Measurements from ENCODE around the gene MGME1. TPM values are rescaled to one million over a fixed set of nuclear protein-coding genes. Genes with fewer than 3 reads are reported as not detected.

MGME1 gene
- total and polyA plus RNA-seq, 2 of the 13 experiments (the other 11 are each of a cell fraction or from before 2014, with no cell fraction given) = 36.7 to 66.6 TPM

DNA sequence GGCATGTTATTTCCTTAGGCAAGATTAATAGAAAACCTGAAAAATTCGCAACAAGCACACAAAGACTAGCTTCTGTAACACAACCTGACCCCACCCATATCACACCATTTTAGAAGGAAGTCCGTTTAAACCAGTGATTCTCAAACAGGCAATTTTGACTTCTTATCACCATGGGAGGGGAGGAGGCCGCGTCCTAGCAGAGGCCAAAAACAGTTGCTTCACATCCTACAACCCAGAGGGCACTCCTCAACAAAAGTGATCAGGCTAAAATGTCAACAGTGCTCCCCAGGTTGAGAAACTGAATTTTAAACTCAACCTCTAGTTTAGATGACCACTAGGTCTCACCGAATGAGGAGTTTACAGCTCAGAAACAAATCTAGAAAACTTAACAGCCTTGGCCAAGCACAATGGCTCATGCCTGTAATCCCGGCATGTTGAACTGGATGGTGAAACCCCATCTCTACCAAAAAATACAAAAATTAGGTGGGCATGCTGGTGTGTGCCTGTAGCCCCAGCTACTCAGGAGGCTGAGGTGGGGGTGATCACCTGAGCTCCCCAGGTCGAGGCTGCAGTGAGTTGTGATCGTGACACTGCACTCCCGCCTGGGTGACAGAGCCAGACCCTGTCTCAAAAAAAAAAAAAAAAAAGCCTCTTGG lies 3.6 kb upstream of the MGME1 start (continued):
- TF ChIP-seq, protein P1, sequence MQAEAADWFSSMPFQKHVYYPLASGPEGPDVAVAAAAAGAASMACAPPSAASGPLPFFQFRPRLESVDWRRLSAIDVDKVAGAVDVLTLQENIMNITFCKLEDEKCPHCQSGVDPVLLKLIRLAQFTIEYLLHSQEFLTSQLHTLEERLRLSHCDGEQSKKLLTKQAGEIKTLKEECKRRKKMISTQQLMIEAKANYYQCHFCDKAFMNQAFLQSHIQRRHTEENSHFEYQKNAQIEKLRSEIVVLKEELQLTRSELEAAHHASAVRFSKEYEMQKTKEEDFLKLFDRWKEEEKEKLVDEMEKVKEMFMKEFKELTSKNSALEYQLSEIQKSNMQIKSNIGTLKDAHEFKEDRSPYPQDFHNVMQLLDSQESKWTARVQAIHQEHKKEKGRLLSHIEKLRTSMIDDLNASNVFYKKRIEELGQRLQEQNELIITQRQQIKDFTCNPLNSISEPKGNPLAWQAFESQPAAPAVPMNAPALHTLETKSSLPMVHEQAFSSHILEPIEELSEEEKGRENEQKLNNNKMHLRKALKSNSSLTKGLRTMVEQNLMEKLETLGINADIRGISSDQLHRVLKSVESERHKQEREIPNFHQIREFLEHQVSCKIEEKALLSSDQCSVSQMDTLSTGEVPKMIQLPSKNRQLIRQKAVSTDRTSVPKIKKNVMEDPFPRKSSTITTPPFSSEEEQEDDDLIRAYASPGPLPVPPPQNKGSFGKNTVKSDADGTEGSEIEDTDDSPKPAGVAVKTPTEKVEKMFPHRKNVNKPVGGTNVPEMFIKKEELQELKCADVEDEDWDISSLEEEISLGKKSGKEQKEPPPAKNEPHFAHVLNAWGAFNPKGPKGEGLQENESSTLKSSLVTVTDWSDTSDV (CRISPR knock-in tag; IDR thresholded peaks at IDR 0.05) = no peak
- TF ChIP-seq NFIB (CRISPR knock-in tag; IDR thresholded peaks at IDR 0.05; ENCODE audit: borderline replicate concordance) (no peak), SSRP1 (CRISPR knock-in tag; IDR thresholded peaks at IDR 0.05) (peak; percentile 60; the same call in 1 of the 2 replicates), SIN3B (IDR thresholded peaks at IDR 0.05; ENCODE audit: low read length) (peak; percentile 8; the same call in 1 of the 2 replicates), ZIK1 (CRISPR knock-in tag; IDR thresholded peaks at IDR 0.05; ENCODE audit: borderline replicate concordance, low read depth) (no peak), ZBTB43 (CRISPR knock-in tag; conservative IDR thresholded peaks at IDR 0.05) (peak; percentile 57; the same call in 1 of the 2 replicates), ZNF20 (CRISPR knock-in tag; IDR thresholded peaks at IDR 0.05) (no peak), ZNF703 (CRISPR knock-in tag; IDR thresholded peaks at IDR 0.05; ENCODE audit: borderline replicate concordance) (no peak), CREB3 (CRISPR knock-in tag; IDR thresholded peaks at IDR 0.05) (no peak), NR3C1 (CRISPR knock-in tag; IDR thresholded peaks at IDR 0.05) (no peak), KDM2A (CRISPR knock-in tag; IDR thresholded peaks at IDR 0.05; ENCODE audit: borderline replicate concordance, low read depth) (0 out of 2 replicates have a peak, but pooled peaks have one; percentile 45)
- TF ChIP-seq, protein P2, sequence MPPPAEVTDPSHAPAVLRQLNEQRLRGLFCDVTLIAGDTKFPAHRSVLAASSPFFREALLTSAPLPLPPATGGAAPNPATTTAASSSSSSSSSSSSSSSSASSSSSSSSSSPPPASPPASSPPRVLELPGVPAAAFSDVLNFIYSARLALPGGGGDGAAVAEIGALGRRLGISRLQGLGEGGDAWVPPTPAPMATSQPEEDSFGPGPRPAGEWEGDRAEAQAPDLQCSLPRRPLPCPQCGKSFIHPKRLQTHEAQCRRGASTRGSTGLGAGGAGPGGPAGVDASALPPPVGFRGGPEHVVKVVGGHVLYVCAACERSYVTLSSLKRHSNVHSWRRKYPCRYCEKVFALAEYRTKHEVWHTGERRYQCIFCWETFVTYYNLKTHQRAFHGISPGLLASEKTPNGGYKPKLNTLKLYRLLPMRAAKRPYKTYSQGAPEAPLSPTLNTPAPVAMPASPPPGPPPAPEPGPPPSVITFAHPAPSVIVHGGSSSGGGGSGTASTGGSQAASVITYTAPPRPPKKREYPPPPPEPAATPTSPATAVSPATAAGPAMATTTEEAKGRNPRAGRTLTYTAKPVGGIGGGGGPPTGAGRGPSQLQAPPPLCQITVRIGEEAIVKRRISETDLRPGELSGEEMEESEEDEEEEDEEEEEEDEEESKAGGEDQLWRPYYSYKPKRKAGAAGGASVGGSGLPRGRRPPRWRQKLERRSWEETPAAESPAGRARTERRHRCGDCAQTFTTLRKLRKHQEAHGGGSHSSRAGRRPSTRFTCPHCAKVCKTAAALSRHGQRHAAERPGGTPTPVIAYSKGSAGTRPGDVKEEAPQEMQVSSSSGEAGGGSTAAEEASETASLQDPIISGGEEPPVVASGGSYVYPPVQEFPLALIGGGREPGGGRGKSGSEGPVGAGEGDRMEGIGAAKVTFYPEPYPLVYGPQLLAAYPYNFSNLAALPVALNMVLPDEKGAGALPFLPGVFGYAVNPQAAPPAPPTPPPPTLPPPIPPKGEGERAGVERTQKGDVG (CRISPR knock-in tag; IDR thresholded peaks at IDR 0.05; ENCODE audit: borderline replicate concordance) = no peak
- TF ChIP-seq, protein P3, sequence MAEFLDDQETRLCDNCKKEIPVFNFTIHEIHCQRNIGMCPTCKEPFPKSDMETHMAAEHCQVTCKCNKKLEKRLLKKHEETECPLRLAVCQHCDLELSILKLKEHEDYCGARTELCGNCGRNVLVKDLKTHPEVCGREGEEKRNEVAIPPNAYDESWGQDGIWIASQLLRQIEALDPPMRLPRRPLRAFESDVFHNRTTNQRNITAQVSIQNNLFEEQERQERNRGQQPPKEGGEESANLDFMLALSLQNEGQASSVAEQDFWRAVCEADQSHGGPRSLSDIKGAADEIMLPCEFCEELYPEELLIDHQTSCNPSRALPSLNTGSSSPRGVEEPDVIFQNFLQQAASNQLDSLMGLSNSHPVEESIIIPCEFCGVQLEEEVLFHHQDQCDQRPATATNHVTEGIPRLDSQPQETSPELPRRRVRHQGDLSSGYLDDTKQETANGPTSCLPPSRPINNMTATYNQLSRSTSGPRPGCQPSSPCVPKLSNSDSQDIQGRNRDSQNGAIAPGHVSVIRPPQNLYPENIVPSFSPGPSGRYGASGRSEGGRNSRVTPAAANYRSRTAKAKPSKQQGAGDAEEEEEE (CRISPR knock-in tag; IDR thresholded peaks at IDR 0.05; ENCODE audit: borderline replicate concordance) = no peak
- TF ChIP-seq, protein P4, sequence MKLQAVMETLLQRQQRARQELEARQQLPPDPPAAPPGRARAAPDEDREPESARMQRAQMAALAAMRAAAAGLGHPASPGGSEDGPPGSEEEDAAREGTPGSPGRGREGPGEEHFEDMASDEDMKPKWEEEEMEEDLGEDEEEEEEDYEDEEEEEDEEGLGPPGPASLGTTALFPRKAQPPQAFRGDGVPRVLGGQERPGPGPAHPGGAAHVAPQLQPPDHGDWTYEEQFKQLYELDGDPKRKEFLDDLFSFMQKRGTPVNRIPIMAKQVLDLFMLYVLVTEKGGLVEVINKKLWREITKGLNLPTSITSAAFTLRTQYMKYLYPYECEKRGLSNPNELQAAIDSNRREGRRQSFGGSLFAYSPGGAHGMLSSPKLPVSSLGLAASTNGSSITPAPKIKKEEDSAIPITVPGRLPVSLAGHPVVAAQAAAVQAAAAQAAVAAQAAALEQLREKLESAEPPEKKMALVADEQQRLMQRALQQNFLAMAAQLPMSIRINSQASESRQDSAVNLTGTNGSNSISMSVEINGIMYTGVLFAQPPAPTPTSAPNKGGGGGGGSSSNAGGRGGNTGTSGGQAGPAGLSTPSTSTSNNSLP (IDR thresholded peaks at IDR 0.05; ENCODE audit: low read depth, low read length) = no peak
- TF ChIP-seq, protein P5, sequence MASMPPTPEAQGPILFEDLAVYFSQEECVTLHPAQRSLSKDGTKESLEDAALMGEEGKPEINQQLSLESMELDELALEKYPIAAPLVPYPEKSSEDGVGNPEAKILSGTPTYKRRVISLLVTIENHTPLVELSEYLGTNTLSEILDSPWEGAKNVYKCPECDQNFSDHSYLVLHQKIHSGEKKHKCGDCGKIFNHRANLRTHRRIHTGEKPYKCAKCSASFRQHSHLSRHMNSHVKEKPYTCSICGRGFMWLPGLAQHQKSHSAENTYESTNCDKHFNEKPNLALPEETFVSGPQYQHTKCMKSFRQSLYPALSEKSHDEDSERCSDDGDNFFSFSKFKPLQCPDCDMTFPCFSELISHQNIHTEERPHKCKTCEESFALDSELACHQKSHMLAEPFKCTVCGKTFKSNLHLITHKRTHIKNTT (CRISPR knock-in tag; IDR thresholded peaks at IDR 0.05) = 0 out of 2 replicates have a peak, but pooled peaks have one; percentile 45

All from HepG2 (cell line).